ENCODE results near the gene LIN9.
"Not testable (repeated sequence)": the region's sequence is repeated elsewhere in the genome, so short reads cannot be mapped to it uniquely, and the experiment has no call there.

Gene LIN9

GRCh38 chr1:226252841-226253240 lies 56.1 kb downstream of the LIN9 start:
- not testable (repeated sequence) for H3K9me3 ChIP-seq (ENCODE audit: control insufficient read depth, low read length); H3K27me3 ChIP-seq (ENCODE audit: control insufficient read depth, insufficient read depth, low read length); H3K4me1 ChIP-seq (ENCODE audit: control insufficient read depth, insufficient read depth, low read length); H3K9ac ChIP-seq (ENCODE audit: low read length); H3K36me3 ChIP-seq (ENCODE audit: control insufficient read depth, insufficient read depth, low read length); H3K4me3 ChIP-seq (ENCODE audit: low read length)

GRCh38 chr1:226250511-226250910 lies 58.5 kb downstream of the LIN9 start:
- no peak overlapping the region for H3K4me3 ChIP-seq (ENCODE audit: low read length)
- no peaks in the 10 kb centered on the region for H3K27me3 ChIP-seq (ENCODE audit: control insufficient read depth, insufficient read depth, low read length)
- no peak overlapping the region for H3K9ac ChIP-seq (ENCODE audit: low read length)
- no peaks in the 10 kb centered on the region for H3K36me3 ChIP-seq (ENCODE audit: control insufficient read depth, insufficient read depth, low read length)
- H3K9me3 ChIP-seq (ENCODE audit: control insufficient read depth, low read length) = no peaks in the 10 kb centered on the region
- H3K4me1 ChIP-seq (ENCODE audit: control insufficient read depth, insufficient read depth, low read length) = no peaks in the 10 kb centered on the region

GRCh38 chr1:226248796-226249195 lies 60.2 kb downstream of the LIN9 start:
- no peaks in the 10 kb centered on the region for H3K4me1 ChIP-seq (ENCODE audit: control insufficient read depth, insufficient read depth, low read length)
- no peak overlapping the region for H3K4me3 ChIP-seq (ENCODE audit: low read length)
- H3K27me3 ChIP-seq (ENCODE audit: control insufficient read depth, insufficient read depth, low read length) = no peaks in the 10 kb centered on the region
- no peak overlapping the region for H3K9ac ChIP-seq (ENCODE audit: low read length)
- no peaks in the 10 kb centered on the region for H3K9me3 ChIP-seq (ENCODE audit: control insufficient read depth, low read length)
- H3K36me3 ChIP-seq (ENCODE audit: control insufficient read depth, insufficient read depth, low read length) = no peaks in the 10 kb centered on the region

- no peaks in the 10 kb centered on the region for H3K4me1 ChIP-seq (ENCODE audit: control insufficient read depth, insufficient read depth, low read length)
- H3K36me3 ChIP-seq (ENCODE audit: control insufficient read depth, insufficient read depth, low read length) = no peaks in the 10 kb centered on the region
- no peak overlapping the region for H3K4me3 ChIP-seq (ENCODE audit: low read length)
- no peaks in the 10 kb centered on the region for H3K9me3 ChIP-seq (ENCODE audit: control insufficient read depth, low read length)
- H3K27me3 ChIP-seq (ENCODE audit: control insufficient read depth, insufficient read depth, low read length) = no peaks in the 10 kb centered on the region
- H3K9ac ChIP-seq (ENCODE audit: low read length) = no peak overlapping the region
Measured at GRCh38 chr1:226248091-226248490, 60.9 kb downstream of the LIN9 start.

- Histone ChIP-seq H3K27me3 (ENCODE audit: control insufficient read depth, insufficient read depth, low read length) (no peaks in the 10 kb centered on the region), H3K4me3 (ENCODE audit: low read length) (no peak overlapping the region), H3K9me3 (ENCODE audit: control insufficient read depth, low read length) (no peaks in the 10 kb centered on the region), H3K36me3 (ENCODE audit: control insufficient read depth, insufficient read depth, low read length) (no peaks in the 10 kb centered on the region), H3K9ac (ENCODE audit: low read length) (no peak overlapping the region), H3K4me1 (ENCODE audit: control insufficient read depth, insufficient read depth, low read length) (no peaks in the 10 kb centered on the region)
Measured at GRCh38 chr1:226239421-226239820, 69.5 kb downstream of the LIN9 start.

- Histone ChIP-seq H3K4me1 (ENCODE audit: control insufficient read depth, insufficient read depth, low read length) (no peaks in the 10 kb centered on the region), H3K27me3 (ENCODE audit: control insufficient read depth, insufficient read depth, low read length) (no peaks in the 10 kb centered on the region), H3K9ac (ENCODE audit: low read length) (no peak overlapping the region), H3K4me3 (ENCODE audit: low read length) (no peak overlapping the region), H3K36me3 (ENCODE audit: control insufficient read depth, insufficient read depth, low read length) (no peaks in the 10 kb centered on the region), H3K9me3 (ENCODE audit: control insufficient read depth, low read length) (no peaks in the 10 kb centered on the region)
Measured at GRCh38 chr1:226236826-226237225, 72.1 kb downstream of the LIN9 start.

GRCh38 chr1:226233806-226234205 lies 75.2 kb downstream of the LIN9 start:
- Histone ChIP-seq H3K4me3 (ENCODE audit: low read length) (no peak overlapping the region), H3K9me3 (ENCODE audit: control insufficient read depth, low read length) (no peaks in the 10 kb centered on the region), H3K27me3 (ENCODE audit: control insufficient read depth, insufficient read depth, low read length) (no peaks in the 10 kb centered on the region), H3K9ac (ENCODE audit: low read length) (no peak overlapping the region), H3K36me3 (ENCODE audit: control insufficient read depth, insufficient read depth, low read length) (no peaks in the 10 kb centered on the region), H3K4me1 (ENCODE audit: control insufficient read depth, insufficient read depth, low read length) (no peaks in the 10 kb centered on the region)

GRCh38 chr1:226233293-226233692 lies 75.7 kb downstream of the LIN9 start:
- Histone ChIP-seq H3K4me3 (ENCODE audit: low read length) (no peak overlapping the region), H3K36me3 (ENCODE audit: control insufficient read depth, insufficient read depth, low read length) (no peaks in the 10 kb centered on the region), H3K9ac (ENCODE audit: low read length) (no peak overlapping the region), H3K27me3 (ENCODE audit: control insufficient read depth, insufficient read depth, low read length) (no peaks in the 10 kb centered on the region), H3K4me1 (ENCODE audit: control insufficient read depth, insufficient read depth, low read length) (no peaks in the 10 kb centered on the region), H3K9me3 (ENCODE audit: control insufficient read depth, low read length) (no peaks in the 10 kb centered on the region)

GRCh38 chr1:226226601-226227000 lies 82.4 kb downstream of the LIN9 start:
- peaks cover 8% of the 10 kb centered on the region for H3K27me3 ChIP-seq (ENCODE audit: control insufficient read depth, insufficient read depth, low read length)
- no peaks in the 10 kb centered on the region for H3K9me3 ChIP-seq (ENCODE audit: control insufficient read depth, low read length)
- no peak overlapping the region for H3K4me3 ChIP-seq (ENCODE audit: low read length)
- no peaks in the 10 kb centered on the region for H3K36me3 ChIP-seq (ENCODE audit: control insufficient read depth, insufficient read depth, low read length)
- H3K4me1 ChIP-seq (ENCODE audit: control insufficient read depth, insufficient read depth, low read length) = no peaks in the 10 kb centered on the region
- no peak overlapping the region for H3K9ac ChIP-seq (ENCODE audit: low read length)

- Histone ChIP-seq H3K36me3 (ENCODE audit: control insufficient read depth, insufficient read depth, low read length) (no peaks in the 10 kb centered on the region), H3K27me3 (ENCODE audit: control insufficient read depth, insufficient read depth, low read length) (peaks cover 8% of the 10 kb centered on the region), H3K4me1 (ENCODE audit: control insufficient read depth, insufficient read depth, low read length) (no peaks in the 10 kb centered on the region), H3K4me3 (ENCODE audit: low read length) (no peak overlapping the region), H3K9ac (ENCODE audit: low read length) (no peak overlapping the region), H3K9me3 (ENCODE audit: control insufficient read depth, low read length) (no peaks in the 10 kb centered on the region)
Measured at GRCh38 chr1:226223786-226224244, 85.1 kb downstream of the LIN9 start.

- Histone ChIP-seq H3K27me3 (ENCODE audit: control insufficient read depth, insufficient read depth, low read length) (peaks cover 8% of the 10 kb centered on the region), H3K36me3 (ENCODE audit: control insufficient read depth, insufficient read depth, low read length) (no peaks in the 10 kb centered on the region), H3K4me1 (ENCODE audit: control insufficient read depth, insufficient read depth, low read length) (no peaks in the 10 kb centered on the region), H3K9me3 (ENCODE audit: control insufficient read depth, low read length) (no peaks in the 10 kb centered on the region), H3K9ac (ENCODE audit: low read length) (no peak within 1 kb of the TSS), H3K4me3 (ENCODE audit: low read length) (no peak within 1 kb of the TSS)
Measured at GRCh38 chr1:226223157-226223785, 85.7 kb downstream of the LIN9 start, which contains the start of gene MIXL1. TSS of gene MIXL1 (plus strand) at chr1:226223664. CDS start at chr1:226223682, 18 bp downstream.

GRCh38 chr1:226222686-226223085 lies 86.3 kb downstream of the LIN9 start:
- Histone ChIP-seq H3K27me3 (ENCODE audit: control insufficient read depth, insufficient read depth, low read length) (peaks cover 8% of the 10 kb centered on the region), H3K36me3 (ENCODE audit: control insufficient read depth, insufficient read depth, low read length) (no peaks in the 10 kb centered on the region), H3K4me1 (ENCODE audit: control insufficient read depth, insufficient read depth, low read length) (no peaks in the 10 kb centered on the region), H3K4me3 (ENCODE audit: low read length) (no peak overlapping the region), H3K9ac (ENCODE audit: low read length) (no peak overlapping the region), H3K9me3 (ENCODE audit: control insufficient read depth, low read length) (no peaks in the 10 kb centered on the region)

Data from mucosa of stomach (tissue), 1 donor.